ENCODE data around the gene ANKS6.

The ANKS6 gene

GRCh38 chr9:98783518-98784226 lies 12.7 kb downstream of the ANKS6 start:
- ChIA-PET POLR2A (no interaction called here), CTCF (interaction anchor here (1.0 to 15.7 kb wide), 3 partner anchors 8 to 9 kb away, joined by 3 to 202 read pairs (median 4); no protein-coding TSS in a partner anchor)
- no peak for DNase-seq (ENCODE audit: low read depth, low spot score)
- TF ChIP-seq CTCF (IDR thresholded peaks at IDR 0.05; ENCODE audit: insufficient read depth, low read length, missing control alignments): no peak
- H3K4me3 ChIP-seq (ENCODE audit: low read depth, low read length): no peak overlapping the region

GRCh38 chr9:98781588-98782383 lies 14.6 kb downstream of the ANKS6 start:
- DNase-seq (ENCODE audit: low read depth, low spot score): no peak
- TF ChIP-seq CTCF (IDR thresholded peaks at IDR 0.05; ENCODE audit: insufficient read depth, low read length, missing control alignments): no peak
- CTCF ChIA-PET: interaction anchor here (1.0 to 1.6 kb wide), 3 partner anchors 9 to 17 kb away, joined by 3 to 5 read pairs (median 4); no protein-coding TSS in a partner anchor
- H3K4me3 ChIP-seq (ENCODE audit: low read depth, low read length): no peak overlapping the region
- POLR2A ChIA-PET: no interaction called here

- ChIA-PET CTCF (no interaction called here), POLR2A (no interaction called here)
- H3K4me3 ChIP-seq (ENCODE audit: low read depth, low read length): no peak overlapping the region
- DNase-seq (ENCODE audit: low read depth, low spot score): no peak
- TF ChIP-seq CTCF (IDR thresholded peaks at IDR 0.05; ENCODE audit: insufficient read depth, low read length, missing control alignments): no peak
Measured at GRCh38 chr9:98780059-98780749, 16.2 kb downstream of the ANKS6 start.

GRCh38 chr9:98778711-98779530 lies 17.4 kb downstream of the ANKS6 start:
- DNase-seq (ENCODE audit: low read depth, low spot score): no peak
- ChIA-PET POLR2A (no interaction called here), CTCF (interaction anchor here (1.6 to 8.0 kb wide), 5 partner anchors 9 to 463 kb away, joined by 3 to 207 read pairs (median 103); partner anchors contain the start of gene ANKS6)
- no peak overlapping the region for H3K4me3 ChIP-seq (ENCODE audit: low read depth, low read length)
- no peak for TF ChIP-seq CTCF (IDR thresholded peaks at IDR 0.05; ENCODE audit: insufficient read depth, low read length, missing control alignments)

- ChIA-PET CTCF (interaction anchor here (1.6 to 8.0 kb wide), 5 partner anchors 8 to 462 kb away, joined by 3 to 207 read pairs (median 103); partner anchors contain the start of gene ANKS6), POLR2A (no interaction called here)
- no peak overlapping the region for H3K4me3 ChIP-seq (ENCODE audit: low read depth, low read length)
- TF ChIP-seq CTCF (IDR thresholded peaks at IDR 0.05; ENCODE audit: insufficient read depth, low read length, missing control alignments): no peak
- DNase-seq (ENCODE audit: low read depth, low spot score): no peak
Measured at GRCh38 chr9:98778251-98778650, 18.1 kb downstream of the ANKS6 start.
